Right cardiac atrium (tissue), 5 donors: Measurements from ENCODE around the gene RCAN3. TPM values are rescaled to one million over a fixed set of nuclear protein-coding genes. Genes with fewer than 3 reads are reported as not detected.
A peak's percentile ranks its signal among the peaks of the same experiment; 100 is the strongest.

Experiments used
- ATAC-seq, 2 donors: fragments of 200-7000 bp; cut with Tn5 transposase; one replicate each; pipeline versions ENCODE4 v1.8.0 to v1.9.1; 2020; ENCODE audit warnings: moderate library complexity in 2 of 2, mild to moderate bottlenecking in 1 of 2
- DNase-seq, 3 donors: peaks; one replicate each; pipeline ENCODE4 v3.0.0-alpha.2; 2020
- H3K27ac ChIP-seq: one replicate; pipeline ENCODE4 v1.5.1; 2013; ENCODE audit warnings: mild to moderate bottlenecking, low read length, control low read depth, moderate library complexity
- H3K27me3 ChIP-seq: one replicate; pipeline ENCODE4 v1.6.1; 2013; ENCODE audit not compliant: control insufficient read depth, insufficient read depth
- H3K4me1 ChIP-seq: one replicate; pipeline ENCODE4 v1.6.1; 2013; ENCODE audit warnings: low read length; ENCODE audit not compliant: control insufficient read depth, insufficient read depth
- H3K4me3 ChIP-seq: one replicate; pipeline ENCODE4 v1.5.1; 2013; ENCODE audit warnings: low read length, control low read depth
- H3K9me3 ChIP-seq: one replicate; pipeline ENCODE4 v1.6.1; 2013; ENCODE audit warnings: low read length; ENCODE audit not compliant: control insufficient read depth
- WGBS: extraction: QIAGEN DNeasy Blood & Tissue Kit; methylation state at CpG from one replicate; pipeline ENCODE4 v1.1.7; 2013; 5-methylcytosine and 5-hydroxymethylcytosine counted together
- intact Hi-C, 4 donors: fragments of 100-400 bp; cut with DNase I; formaldehyde crosslinking; loops; one replicate each; pipeline versions ENCODE4 v1.11.0 to v1.14.0; 2022 to 2023
- polyA plus RNA-seq: library from polyadenylated mRNA; stranded (reverse); fragments of 200-250 nt; gene quantifications from one replicate; pipeline ENCODE4 v1.2.3, GENCODE V29; 2013
- total RNA-seq, 4 donors: library from RNA; stranded (reverse); fragmentation: NEBNext Ultra II Directional; extraction: Animal tissue kit (Norgen Biotek cat#: 25700); gene quantifications; one replicate each; pipeline ENCODE4 v1.2.1, GENCODE V29; 2021
- donor health status: healthy with polysubstance abuse.
- donor health status: DM: no; HTN: yes; CAD: no.
- donor health status: DM: no; HTN: no; CAD: no.
- donor health status: DM: no; HTN: yes; CAD: no; lungs with severe emphysema.
- donor health status: DM: yes; HTN: yes; CAD: no.

RCAN3 gene
- total and polyA plus RNA-seq, 5 donors: 2.1 to 6.6 (median 6.0) TPM

DNA sequence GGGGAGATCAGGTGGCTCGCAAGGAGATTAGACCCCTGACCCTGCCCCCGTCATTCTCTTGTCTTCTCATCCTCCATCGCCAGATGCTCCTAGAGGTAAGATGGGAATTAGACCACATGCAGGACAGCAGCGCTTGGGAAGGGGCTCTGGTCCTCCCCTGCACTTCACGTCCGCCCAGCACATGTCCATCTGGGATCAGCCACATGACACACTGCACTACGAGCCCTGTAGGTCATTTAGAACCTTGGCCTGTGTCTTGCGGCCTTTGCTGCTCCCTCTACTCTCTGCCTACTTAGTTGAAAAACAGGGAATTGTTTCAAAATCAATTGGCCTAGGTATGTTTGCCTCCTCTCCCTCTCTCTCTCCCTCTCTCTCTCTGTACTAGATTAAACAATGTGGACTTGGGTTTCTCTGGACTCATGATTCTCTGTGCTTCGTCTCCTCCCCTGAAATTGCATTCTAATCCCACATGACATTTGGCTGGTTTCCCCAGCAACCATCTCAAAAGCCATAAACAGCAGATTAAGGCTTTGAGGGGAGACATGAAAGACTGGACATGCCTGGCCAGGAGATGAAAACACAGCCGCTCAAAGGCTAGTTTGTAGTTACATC, 49.4 kb downstream of the RCAN3 start:
- 55% methylated on average over 10 of the region's 10 CpGs for WGBS
- H3K4me3 ChIP-seq: no peak overlapping the region
- H3K27me3 ChIP-seq: no peaks in the 10 kb centered on the region
- intact Hi-C loops: loop anchor here in 1 of 4 donors (10.0 kb wide), 1 partner anchor 83 kb away; no protein-coding TSS in a partner anchor
- H3K9me3 ChIP-seq: no peaks in the 10 kb centered on the region
- no peak for ATAC-seq
- no peak overlapping the region for H3K27ac ChIP-seq
- no peaks in the 10 kb centered on the region for H3K4me1 ChIP-seq
- no peak for DNase-seq

DNA sequence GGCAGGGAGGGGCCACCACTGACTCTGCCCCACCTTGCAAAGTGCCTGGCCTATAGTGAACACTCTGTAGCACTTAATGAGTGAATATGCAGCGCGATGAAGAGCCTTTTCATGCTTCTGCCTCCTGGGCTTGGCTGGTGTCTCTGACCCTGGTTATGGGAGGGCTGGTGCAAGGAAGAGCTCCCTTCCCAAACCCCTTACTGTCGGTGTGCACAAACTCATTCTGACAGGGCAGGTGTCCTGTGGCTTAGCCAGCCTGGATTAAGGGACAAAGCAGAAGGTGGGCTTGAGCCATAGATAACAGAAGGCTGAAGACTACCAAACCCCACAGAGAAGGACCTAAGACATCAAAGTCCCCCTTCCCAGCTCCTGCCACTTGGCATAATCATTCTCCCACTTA, 51.3 kb downstream of the RCAN3 start:
- Histone ChIP-seq H3K4me1 (peaks cover under 1% of the 10 kb centered on the region), H3K27me3 (no peaks in the 10 kb centered on the region), H3K4me3 (no peak overlapping the region), H3K27ac (no peak overlapping the region), H3K9me3 (no peaks in the 10 kb centered on the region)
- DNase-seq: no peak
- ATAC-seq: no peak
- intact Hi-C loops: loop anchor here in 1 of 4 donors (10.0 kb wide), 1 partner anchor 81 kb away; no protein-coding TSS in a partner anchor
- 83% methylated on average over 3 of the region's 3 CpGs for WGBS

- whole genome bisulfite sequencing: 98% methylated on average over 4 of the region's 4 CpGs
- no peak for ATAC-seq
- Histone ChIP-seq H3K9me3 (no peaks in the 10 kb centered on the region), H3K27me3 (no peaks in the 10 kb centered on the region), H3K4me3 (no peak overlapping the region), H3K4me1 (peaks cover 2% of the 10 kb centered on the region), H3K27ac (no peak overlapping the region)
- DNase-seq: no peak
- intact Hi-C loops: loop anchor here in 1 of 4 donors (10.0 kb wide), 1 partner anchor 80 kb away; no protein-coding TSS in a partner anchor
Measured at GRCh38 chr1:24554714-24555113, 52.1 kb downstream of the RCAN3 start.

GRCh38 chr1:24555591-24556413, 53.2 kb downstream of the RCAN3 start, which contains the start of gene NCMAP:
TSS of gene NCMAP (plus strand) at chr1:24556087. CDS start at chr1:24595431, 39,344 bp downstream.
- H3K9me3 ChIP-seq: no peaks in the 10 kb centered on the region
- peak within 1 kb of the TSS; percentile 64 for H3K4me3 ChIP-seq
- WGBS: 3% methylated on average over 61 of the region's 61 CpGs
- ATAC-seq: peak; percentile 36 to 50
- intact Hi-C loops: loop anchor here in 1 of 4 donors (10.0 kb wide), 1 partner anchor 79 kb away; no protein-coding TSS in a partner anchor
- no peak within 1 kb of the TSS for H3K27ac ChIP-seq
- peak in 2 of 3 donors; percentile 51 to 62 for DNase-seq
- H3K4me1 ChIP-seq: peaks cover 2% of the 10 kb centered on the region
- H3K27me3 ChIP-seq: no peaks in the 10 kb centered on the region

- Histone ChIP-seq H3K27ac (no peak overlapping the region), H3K27me3 (no peaks in the 10 kb centered on the region), H3K4me1 (peaks cover 2% of the 10 kb centered on the region), H3K9me3 (no peaks in the 10 kb centered on the region), H3K4me3 (no peak overlapping the region)
- no peak for ATAC-seq
- intact Hi-C loops: loop anchor here in 1 of 4 donors (10.0 kb wide), 1 partner anchor 78 kb away; no protein-coding TSS in a partner anchor
- whole genome bisulfite sequencing: 44% methylated on average over 19 of the region's 19 CpGs
- DNase-seq: no peak
Measured at GRCh38 chr1:24556414-24556795, 53.8 kb downstream of the RCAN3 start.

DNA sequence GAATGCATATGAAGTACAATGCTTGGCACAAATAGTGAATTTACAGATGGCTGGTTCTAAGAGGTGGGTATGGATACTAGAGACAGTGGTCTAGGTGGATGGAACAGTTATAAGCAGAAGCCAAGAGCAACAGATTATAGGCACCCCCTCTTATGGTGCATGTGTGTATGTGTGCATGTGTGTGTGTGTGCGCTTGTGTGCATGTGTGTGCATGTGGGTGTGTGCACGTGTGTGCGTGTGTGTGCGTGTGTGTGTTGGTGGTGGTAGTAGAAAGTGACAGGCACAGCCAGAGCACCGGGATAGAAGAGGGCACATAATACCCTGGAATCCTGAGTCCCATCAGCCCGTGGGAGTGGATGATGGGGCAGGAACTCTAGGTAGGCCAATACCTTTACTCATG, 54.6 kb downstream of the RCAN3 start:
- no peak for ATAC-seq
- Histone ChIP-seq H3K4me1 (peaks cover 2% of the 10 kb centered on the region), H3K9me3 (no peaks in the 10 kb centered on the region), H3K27ac (no peak overlapping the region), H3K4me3 (no peak overlapping the region), H3K27me3 (no peaks in the 10 kb centered on the region)
- WGBS: 96% methylated on average over 6 of the region's 6 CpGs
- DNase-seq: no peak
- intact Hi-C loops: loop anchor here in 1 of 4 donors (10.0 kb wide), 1 partner anchor 78 kb away; no protein-coding TSS in a partner anchor

DNA sequence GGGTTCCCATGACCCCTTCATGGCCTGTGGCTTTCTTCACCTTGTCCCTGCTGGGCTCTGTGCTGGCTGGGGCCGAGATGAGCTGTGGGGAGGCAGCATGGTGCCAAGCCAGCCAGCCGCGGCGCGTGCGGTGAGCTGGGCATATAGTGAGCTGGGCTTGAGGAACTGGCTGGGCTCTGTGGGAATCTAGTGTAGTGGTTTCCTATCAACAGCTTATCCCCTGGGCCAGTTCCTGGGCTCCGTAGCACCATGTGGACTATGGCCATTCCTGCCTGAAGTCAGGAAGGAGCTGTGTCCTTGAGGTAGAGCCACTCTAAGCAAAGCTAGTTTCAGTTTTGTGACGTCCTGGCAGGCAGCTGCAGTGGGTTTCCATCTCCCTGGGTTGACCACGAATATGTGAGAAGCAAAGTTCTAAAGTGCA, 55.1 kb downstream of the RCAN3 start:
- peaks cover 2% of the 10 kb centered on the region for H3K4me1 ChIP-seq
- 77% methylated on average over 9 of the region's 9 CpGs for WGBS
- DNase-seq: no peak
- ATAC-seq: no peak
- H3K27me3 ChIP-seq: no peaks in the 10 kb centered on the region
- no peaks in the 10 kb centered on the region for H3K9me3 ChIP-seq
- H3K4me3 ChIP-seq: no peak overlapping the region
- intact Hi-C loops: loop anchor here in 1 of 4 donors (10.0 kb wide), 1 partner anchor 77 kb away; no protein-coding TSS in a partner anchor
- no peak overlapping the region for H3K27ac ChIP-seq

- ATAC-seq: no peak
- Histone ChIP-seq H3K27ac (no peak overlapping the region), H3K4me3 (no peak overlapping the region), H3K4me1 (peaks cover 2% of the 10 kb centered on the region), H3K9me3 (no peaks in the 10 kb centered on the region), H3K27me3 (no peaks in the 10 kb centered on the region)
- 69% methylated on average over 7 of the region's 7 CpGs for WGBS
- intact Hi-C loops: loop anchor here in 1 of 4 donors (10.0 kb wide), 1 partner anchor 76 kb away; no protein-coding TSS in a partner anchor
- no peak for DNase-seq
Measured at GRCh38 chr1:24558455-24558854, 55.8 kb downstream of the RCAN3 start.

- intact Hi-C loops: loop anchor here in 1 of 4 donors (10.0 kb wide), 1 partner anchor 76 kb away; no protein-coding TSS in a partner anchor
- 47% methylated on average over 12 of the region's 12 CpGs for WGBS
- no peak overlapping the region for H3K27ac ChIP-seq
Measured at GRCh38 chr1:24558902-24559791, 56.5 kb downstream of the RCAN3 start.

GRCh38 chr1:24560361-24560760, 57.7 kb downstream of the RCAN3 start:
- Histone ChIP-seq H3K4me1 (peaks cover 2% of the 10 kb centered on the region), H3K4me3 (no peak overlapping the region), H3K27ac (no peak overlapping the region), H3K9me3 (no peaks in the 10 kb centered on the region), H3K27me3 (no peaks in the 10 kb centered on the region)
- 92% methylated on average over 6 of the region's 6 CpGs for WGBS
- no peak for ATAC-seq
- intact Hi-C loops: no loop called here
- no peak for DNase-seq

More at GRCh38 chr1:24558902-24559791, 56.5 kb downstream of the RCAN3 start:
- peaks cover 2% of the 10 kb centered on the region for H3K4me1 ChIP-seq
- H3K9me3 ChIP-seq: no peaks in the 10 kb centered on the region
- peak; percentile 35 to 68 (median 63) for DNase-seq
- ATAC-seq: peak; percentile 22 to 47
- no peaks in the 10 kb centered on the region for H3K27me3 ChIP-seq
- no peak overlapping the region for H3K4me3 ChIP-seq
